ENCODE measurements around the gene KHNYN.
A peak's percentile ranks its signal among the peaks of the same experiment; 100 is the strongest.

KHNYN gene

GRCh38 chr14:24425704-24426103 is 4.0 kb upstream of the KHNYN start:
- DNase-seq: peak; percentile 40

GRCh38 chr14:24426150-24426911 is 3.4 kb upstream of the KHNYN start:
- no peak for DNase-seq

GRCh38 chr14:24426912-24427536 is 2.7 kb upstream of the KHNYN start:
- DNase-seq: peak; percentile 31

GRCh38 chr14:24427537-24428508 is 1.9 kb upstream of the KHNYN start:
- no peak for DNase-seq

GRCh38 chr14:24428628-24429394 is 943 bp upstream of the KHNYN start:
- DNase-seq: no peak

GRCh38 chr14:24430143-24430681 is 458 bp downstream of the KHNYN start:
- peak; percentile 59 for DNase-seq

GRCh38 chr14:24430682-24431568 is 1.2 kb downstream of the KHNYN start:
- DNase-seq: peak; percentile 73

GRCh38 chr14:24431569-24432258 is 2.0 kb downstream of the KHNYN start:
- peak; percentile 93 for DNase-seq

- DNase-seq: no peak
Measured at GRCh38 chr14:24432259-24433131, 2.7 kb downstream of the KHNYN start.

GRCh38 chr14:24434036-24434435 is 4.3 kb downstream of the KHNYN start:
- no peak for DNase-seq

GRCh38 chr14:24434676-24435075 is 4.9 kb downstream of the KHNYN start:
- no peak for DNase-seq

- DNase-seq: no peak
Measured at GRCh38 chr14:24435192-24435810, 5.5 kb downstream of the KHNYN start.

GRCh38 chr14:24435998-24436354 is 6.2 kb downstream of the KHNYN start:
- no peak for DNase-seq

- peak; percentile 74 for DNase-seq
Measured at GRCh38 chr14:24436355-24437019, 6.7 kb downstream of the KHNYN start.

GRCh38 chr14:24437020-24437735 is 7.4 kb downstream of the KHNYN start:
- no peak for DNase-seq

- no peak for DNase-seq
Measured at GRCh38 chr14:24437736-24438067, 7.9 kb downstream of the KHNYN start.

GRCh38 chr14:24438223-24439097 is 8.7 kb downstream of the KHNYN start:
- DNase-seq: no peak
